ENCODE results near the gene SPIB.
"Not testable (repeated sequence)": the region's sequence is repeated elsewhere in the genome, so short reads cannot be mapped to it uniquely, and the experiment has no call there.

The SPIB gene

DNA sequence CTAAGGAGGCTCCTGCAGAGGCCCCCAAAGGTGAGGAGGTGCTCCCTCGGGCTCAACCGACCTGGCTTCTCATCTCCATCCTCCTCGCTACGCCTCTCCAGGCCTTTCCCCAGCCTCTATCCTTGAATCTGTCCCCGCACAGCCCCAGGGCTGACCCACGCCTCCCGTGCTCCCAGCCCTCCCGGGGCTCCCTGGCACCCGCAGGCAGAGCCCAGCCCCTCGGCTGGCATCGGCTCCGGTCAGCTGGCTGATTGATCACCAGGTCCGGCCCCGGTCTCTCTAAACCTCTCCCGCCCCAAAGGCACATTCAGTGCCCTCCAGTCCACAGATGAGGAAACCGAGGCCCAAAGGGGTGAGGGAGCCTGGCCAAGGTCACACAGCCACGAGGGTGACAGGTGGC is 16.5 kb downstream of the SPIB start:
- DNase-seq (ENCODE audit: low spot score): no peak
- TF ChIP-seq, protein P1, sequence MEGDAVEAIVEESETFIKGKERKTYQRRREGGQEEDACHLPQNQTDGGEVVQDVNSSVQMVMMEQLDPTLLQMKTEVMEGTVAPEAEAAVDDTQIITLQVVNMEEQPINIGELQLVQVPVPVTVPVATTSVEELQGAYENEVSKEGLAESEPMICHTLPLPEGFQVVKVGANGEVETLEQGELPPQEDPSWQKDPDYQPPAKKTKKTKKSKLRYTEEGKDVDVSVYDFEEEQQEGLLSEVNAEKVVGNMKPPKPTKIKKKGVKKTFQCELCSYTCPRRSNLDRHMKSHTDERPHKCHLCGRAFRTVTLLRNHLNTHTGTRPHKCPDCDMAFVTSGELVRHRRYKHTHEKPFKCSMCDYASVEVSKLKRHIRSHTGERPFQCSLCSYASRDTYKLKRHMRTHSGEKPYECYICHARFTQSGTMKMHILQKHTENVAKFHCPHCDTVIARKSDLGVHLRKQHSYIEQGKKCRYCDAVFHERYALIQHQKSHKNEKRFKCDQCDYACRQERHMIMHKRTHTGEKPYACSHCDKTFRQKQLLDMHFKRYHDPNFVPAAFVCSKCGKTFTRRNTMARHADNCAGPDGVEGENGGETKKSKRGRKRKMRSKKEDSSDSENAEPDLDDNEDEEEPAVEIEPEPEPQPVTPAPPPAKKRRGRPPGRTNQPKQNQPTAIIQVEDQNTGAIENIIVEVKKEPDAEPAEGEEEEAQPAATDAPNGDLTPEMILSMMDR (IDR thresholded peaks at IDR 0.05; ENCODE audit: extremely low read depth, missing control alignments): no peak

DNA sequence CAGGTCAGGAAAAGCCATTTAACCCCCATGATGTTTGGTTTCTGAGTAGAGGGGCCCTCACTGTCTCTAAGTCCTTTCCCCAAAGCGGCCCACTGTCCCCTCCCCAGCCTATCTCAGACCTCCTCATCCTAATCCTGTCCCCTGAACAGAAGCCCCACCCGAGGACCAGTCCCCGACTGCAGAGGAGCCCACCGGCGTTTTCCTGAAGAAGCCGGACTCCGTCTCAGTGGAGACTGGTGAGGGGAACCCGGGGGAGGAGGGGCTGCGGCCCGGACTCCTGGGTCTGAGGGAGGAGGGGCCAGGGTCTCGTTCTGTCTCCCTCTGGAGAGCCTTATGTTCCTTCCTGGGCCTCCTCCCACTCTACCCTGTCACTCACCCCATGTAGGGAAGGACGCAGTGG is 16.9 kb downstream of the SPIB start:
- TF ChIP-seq, protein P1 (IDR thresholded peaks at IDR 0.05; ENCODE audit: extremely low read depth, missing control alignments): no peak
- no peak for DNase-seq (ENCODE audit: low spot score)

DNA sequence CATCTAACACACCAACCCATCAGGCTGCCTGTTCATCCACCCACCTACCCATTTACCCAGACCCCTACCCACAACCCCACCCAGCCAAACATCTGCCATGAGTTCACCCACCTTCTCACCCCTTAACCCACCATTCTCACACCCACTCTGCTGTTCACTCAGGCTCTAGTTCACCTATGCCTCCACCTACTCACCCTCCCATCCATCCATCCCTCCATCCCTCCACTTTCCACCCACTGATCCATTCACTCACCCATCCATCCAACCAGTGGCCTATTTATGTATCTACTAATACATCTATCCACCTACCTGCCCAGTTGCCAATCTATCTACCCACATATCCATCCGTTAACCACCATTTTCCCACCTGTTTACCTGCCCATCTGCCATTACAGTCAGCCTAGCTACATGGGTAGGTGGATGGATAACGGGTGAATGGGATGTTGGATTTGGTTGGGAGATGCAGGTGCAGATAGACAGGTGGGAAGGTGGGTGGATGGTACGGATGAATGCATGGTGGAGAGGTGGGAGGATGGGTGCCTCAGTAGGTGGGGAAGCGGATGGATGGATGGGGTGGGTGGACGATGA is 19.2 kb downstream of the SPIB start:
- DNase-seq (ENCODE audit: low spot score): no peak
- TF ChIP-seq, protein P1 (IDR thresholded peaks at IDR 0.05; ENCODE audit: extremely low read depth, missing control alignments): no peak

DNA sequence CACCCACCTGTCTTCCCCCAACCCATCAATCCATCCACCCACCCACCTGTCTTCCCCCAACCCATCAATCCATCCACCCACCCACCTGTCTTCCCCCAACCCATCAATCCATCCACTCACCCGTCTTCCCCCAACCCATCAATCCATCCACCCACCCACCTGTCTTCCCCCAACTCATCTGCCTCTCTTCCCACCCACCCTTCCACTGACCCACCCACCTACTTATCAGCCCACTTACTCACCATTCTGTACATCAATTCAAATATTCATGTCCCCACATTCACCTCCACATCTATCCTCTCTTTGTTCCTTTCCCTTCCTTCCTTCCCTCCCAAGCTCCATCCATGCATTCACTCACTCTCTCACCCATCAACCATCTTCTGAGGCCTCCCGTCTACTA is 20.4 kb downstream of the SPIB start:
- not testable (repeated sequence) for DNase-seq (ENCODE audit: low spot score)

DNA sequence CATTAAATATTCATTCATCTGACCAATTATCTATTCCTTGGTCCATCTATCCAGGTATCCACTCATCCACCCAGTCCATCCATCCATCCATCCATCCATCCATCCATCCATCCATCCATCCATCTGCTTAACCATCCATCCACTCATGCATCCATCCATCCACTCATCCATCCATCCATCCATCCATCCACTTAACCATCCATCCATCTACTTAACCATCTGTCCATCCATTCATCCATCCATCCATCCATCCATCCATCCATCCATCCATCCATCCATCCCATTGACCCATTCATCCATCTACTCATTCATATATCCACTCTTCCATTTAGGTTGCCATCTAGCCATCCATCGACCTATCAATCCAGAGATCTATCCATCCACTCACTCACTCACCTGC is 25.3 kb downstream of the SPIB start:
- DNase-seq (ENCODE audit: low spot score): no peak
- TF ChIP-seq, protein P1 (IDR thresholded peaks at IDR 0.05; ENCODE audit: extremely low read depth, missing control alignments): no peak

DNA sequence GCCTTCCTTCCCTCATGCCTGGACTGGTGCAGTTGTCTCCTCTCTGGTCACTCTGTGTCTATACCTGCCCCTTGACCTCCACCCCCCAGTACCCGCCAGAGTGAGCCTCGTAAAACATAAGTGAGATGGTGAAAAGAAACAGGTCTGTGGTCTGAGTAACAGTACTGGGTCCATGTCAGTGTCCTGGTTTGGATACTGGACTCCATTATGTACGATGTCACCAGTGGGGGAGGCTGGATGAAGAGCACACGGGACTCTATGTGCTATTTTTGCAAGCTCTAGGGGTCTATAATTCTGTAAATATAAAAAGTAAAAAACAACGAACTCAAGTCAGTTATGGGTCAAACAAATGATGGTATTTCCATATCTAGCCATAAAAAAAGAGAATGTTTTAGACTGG is 28.3 kb downstream of the SPIB start:
- TF ChIP-seq, protein P1 (IDR thresholded peaks at IDR 0.05; ENCODE audit: extremely low read depth, missing control alignments): no peak
- no peak for DNase-seq (ENCODE audit: low spot score)

DNA sequence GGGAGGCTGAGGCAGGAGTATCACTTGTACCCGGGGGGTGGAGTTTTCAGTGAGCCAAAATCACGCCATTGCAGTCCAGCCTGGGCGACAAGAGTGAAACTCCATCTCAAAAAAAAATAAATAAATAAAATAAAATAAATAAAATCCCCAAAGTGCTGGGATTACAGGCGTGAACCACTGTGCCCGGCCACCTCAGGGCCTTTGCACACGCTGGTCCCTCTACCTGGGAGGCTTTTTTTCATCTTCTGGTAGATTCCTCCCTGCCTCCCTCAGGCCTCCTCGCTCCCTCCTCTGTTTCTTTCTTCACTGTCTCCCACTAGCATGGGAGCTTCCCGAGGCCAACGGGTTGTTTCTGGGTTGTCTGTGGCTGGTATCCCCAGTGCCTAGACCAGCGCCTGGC is 29.0 kb downstream of the SPIB start:
- TF ChIP-seq, protein P1 (IDR thresholded peaks at IDR 0.05; ENCODE audit: extremely low read depth, missing control alignments): no peak
- DNase-seq (ENCODE audit: low spot score): no peak

DNA sequence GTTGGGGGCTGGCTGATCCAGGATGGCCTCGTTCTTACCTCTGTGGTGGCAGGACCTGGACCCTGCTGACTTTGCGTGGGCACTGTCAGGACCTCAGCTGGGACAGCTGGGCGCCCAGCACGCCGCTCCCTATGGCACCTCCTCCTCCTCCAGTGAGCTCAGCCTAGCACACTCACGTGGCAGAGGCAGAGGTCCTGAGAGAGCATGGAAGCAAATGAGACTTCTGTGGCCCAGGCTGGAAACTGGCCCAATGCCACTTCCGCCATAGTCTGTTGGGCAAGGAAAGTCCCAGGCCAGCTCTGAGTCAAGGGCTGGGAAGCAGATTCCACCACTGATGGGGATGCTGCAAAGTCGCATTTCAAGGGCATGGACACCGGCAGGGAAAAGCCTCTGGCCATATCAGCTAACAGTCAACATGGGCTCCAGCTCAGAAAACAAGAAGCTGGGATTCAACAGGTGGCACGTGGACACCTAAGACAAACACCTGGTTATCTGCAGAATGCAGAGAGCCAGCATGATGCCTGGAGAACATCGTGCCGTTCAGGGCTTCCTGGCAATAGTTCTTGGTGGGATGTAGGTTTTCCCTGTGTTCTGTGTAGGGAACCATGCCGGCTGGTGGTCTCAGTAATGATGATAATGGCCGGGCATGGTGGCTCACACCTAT is 30.6 kb downstream of the SPIB start:
- TF ChIP-seq, protein P1 (IDR thresholded peaks at IDR 0.05; ENCODE audit: extremely low read depth, missing control alignments): no peak
- DNase-seq (ENCODE audit: low spot score): no peak
